ENCODE data around the gene DCANP1.

Gene DCANP1

DNA sequence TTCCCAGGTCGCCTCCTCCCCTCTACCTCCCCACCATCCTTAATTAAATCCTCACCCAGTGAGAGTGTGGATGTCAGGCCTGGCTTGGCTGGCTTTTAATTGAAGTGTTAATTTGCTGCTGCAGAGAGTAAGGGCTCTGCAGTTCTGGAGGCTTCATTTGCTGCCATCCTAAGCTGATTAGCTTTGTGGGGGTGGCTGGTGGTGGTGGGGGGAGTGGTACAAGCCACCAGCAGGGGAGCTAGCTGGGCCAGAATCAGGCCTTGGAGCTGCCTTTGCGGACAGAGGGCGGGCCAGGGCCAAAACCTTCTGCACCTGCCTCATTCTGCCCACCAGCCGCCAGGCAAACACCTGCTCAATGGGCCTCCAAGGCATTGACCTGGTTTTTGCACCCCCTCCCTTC, 31.8 kb upstream of the DCANP1 start:
- DNase-seq = no peak

DNA sequence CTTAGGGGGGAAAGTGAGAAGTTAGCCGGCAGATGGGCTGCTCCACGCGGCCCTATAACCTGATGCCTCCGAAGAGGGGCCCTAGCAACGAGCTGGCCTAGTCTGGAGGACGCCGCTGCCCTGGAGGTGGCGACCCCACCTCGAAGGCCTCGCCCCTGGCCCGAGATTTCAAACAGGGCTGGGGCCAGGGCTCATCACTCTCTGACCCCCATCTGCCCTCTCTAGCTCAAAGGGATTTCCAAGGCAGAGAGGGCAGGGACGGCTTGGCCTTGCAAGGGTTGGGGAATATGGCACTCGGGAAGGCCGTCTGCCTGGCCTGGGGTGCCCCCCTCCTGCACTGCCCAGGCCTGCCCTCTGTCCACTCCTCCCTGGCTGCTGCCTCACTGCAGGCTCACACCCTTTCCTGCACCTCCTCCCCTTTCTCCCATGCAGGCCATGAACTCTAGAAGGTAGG, 30.5 kb upstream of the DCANP1 start:
- no peak for DNase-seq

DNA sequence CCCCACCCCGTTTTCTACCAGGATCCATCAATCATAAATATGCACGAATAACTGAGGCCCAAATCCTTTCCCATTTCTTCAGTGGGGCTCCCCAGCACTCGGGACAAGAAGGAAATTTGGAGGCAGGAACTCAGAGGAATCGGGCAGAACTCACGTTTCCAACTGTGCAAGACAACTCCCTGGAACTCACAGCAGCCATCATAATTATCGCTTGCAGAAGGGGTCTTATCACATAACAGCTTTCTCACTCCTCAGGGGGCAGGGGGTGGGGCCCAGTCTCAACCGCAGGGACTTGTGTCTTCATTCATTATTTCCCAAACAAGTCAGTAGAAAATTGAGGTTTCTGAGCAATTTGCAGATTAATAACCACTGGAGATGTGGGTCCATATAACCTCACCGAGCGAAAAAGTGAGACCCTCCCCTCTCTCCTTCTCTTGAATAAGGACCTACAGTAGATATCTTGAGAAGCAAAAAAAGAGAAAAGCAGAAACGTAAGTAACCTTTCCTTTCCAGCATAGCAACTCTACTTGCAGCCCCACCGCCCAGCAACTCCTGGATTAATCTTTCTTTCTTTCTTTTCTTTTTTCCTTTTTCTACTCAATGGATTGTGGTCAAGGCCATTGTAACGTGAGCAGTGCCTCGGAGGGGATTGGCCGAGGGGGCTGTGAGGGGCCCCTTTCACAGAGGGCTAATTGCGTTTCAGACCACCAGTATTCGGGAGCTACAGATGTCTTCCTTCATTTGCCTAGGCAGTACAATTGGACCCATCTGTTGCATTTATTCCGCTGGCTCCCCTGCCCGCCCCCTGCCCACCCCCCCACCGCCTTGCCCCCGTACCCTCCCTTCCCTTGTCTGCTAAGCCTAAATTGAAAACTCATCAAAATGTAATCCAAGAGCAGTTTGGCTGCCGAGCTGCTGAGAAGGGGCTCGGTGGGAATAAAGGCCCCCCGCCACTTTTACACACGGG, 29.8 kb upstream of the DCANP1 start:
- no peak for DNase-seq

DNA sequence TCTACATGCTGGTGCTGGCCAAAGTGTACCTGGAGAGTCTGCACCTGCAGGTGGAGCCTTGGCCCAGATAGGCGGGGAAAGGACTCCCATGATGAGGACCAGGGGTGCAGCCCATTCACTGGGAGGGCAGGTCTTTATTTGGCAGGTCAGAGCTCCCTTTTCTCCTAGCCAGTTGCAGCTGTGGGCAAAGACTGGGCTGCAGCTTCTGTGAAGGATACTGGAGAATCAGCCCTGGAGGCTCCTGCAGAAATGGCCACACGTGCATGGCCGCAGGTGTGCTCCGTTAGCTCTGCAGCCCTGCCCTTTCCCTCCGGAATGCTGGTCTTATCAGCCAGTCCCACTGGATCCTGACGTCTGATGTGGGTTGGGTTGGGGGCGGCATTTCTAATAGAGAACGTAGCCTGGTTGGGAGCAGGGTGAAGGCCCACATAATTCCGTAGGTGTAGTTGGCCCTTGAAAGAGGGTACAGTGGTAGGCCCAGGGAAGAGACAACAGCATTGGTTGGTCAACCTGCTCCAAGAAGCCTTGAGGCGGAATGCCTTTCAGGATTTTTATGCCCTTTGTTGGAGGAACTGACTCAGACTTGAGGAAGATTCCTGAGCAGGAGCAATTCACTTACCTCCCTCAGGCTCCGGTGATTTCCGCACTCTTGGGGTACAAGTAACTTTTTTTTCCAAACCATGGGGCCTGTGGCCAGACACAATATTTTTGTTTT, 27.0 kb upstream of the DCANP1 start:
- DNase-seq = no peak

DNA sequence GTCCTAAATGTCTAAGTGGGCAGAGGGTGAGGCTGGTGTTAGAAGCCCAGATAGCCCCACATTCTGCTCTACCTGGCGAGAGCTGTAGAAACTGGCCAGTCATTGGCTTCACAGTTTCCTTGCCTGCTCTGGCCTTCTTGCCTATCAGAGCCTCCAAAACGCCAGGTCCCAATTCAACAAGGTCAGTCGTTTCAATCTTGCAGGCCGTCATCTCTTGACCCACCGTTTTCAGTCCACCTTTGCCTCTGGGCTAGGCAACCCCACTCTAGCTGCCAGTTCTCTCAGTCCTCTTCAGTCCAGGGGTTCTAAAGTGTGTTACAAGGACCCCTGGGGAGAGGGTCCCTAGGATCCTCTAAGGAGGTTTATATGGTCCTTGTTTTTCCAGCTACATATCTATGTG, 25.0 kb upstream of the DCANP1 start:
- DNase-seq = no peak

DNA sequence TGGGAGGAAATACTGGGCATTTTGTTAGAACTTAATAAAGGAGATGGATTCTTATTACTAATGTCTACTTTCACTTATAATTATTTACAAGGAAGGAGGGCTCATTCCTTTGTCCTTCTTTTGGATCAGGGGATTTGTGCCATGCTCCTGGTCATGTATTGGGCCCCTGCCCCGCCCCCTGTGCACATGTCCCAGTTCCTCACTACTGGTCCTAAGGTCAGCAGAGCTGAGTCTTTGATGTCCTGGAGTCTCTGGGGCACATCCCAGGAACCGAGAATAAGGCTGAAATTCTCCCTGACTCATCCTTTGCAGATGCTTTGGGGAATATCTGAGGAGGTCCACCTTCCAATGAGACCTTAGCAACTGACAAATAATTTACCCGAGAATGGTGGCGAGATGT, 24.6 kb upstream of the DCANP1 start:
- no peak for DNase-seq

DNA sequence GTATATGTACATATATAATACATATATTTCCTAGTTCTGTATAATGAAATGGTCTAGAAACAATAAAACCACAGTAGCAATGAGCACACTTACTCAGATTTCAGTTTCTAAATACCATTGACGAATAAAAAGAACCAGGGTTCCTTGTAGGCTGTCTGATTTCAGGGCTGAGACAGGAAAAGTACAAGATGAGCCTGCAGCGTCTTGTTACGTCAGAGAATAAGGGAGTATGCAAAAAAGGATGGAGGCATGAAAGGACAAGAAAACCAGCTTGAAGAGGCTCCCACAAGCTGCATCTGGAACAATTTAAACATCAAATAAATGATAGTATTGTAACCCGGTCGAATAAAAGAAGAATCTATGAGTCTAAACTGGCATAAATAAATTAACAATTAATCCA, 22.8 kb upstream of the DCANP1 start:
- no peak for DNase-seq

DNA sequence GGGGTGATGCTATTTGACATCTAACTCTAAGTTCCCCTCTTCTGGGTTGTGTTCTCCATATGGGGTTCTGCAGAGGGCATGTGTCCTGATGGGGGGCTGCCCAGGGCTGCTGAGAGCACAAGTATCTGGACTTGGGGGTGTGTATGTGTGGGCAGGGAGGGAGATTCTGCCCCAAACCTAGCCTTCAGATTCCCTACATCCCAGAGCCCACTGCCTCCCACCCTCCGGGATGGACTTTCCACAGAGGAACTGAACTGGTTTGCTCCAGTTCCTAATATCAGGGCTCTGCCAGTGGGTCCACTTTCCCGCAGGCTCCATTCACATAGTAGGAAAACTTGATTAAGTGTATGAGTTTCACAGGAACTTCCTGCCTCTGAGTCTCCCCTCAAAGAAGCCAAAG, 21.4 kb upstream of the DCANP1 start:
- no peak for DNase-seq

DNA sequence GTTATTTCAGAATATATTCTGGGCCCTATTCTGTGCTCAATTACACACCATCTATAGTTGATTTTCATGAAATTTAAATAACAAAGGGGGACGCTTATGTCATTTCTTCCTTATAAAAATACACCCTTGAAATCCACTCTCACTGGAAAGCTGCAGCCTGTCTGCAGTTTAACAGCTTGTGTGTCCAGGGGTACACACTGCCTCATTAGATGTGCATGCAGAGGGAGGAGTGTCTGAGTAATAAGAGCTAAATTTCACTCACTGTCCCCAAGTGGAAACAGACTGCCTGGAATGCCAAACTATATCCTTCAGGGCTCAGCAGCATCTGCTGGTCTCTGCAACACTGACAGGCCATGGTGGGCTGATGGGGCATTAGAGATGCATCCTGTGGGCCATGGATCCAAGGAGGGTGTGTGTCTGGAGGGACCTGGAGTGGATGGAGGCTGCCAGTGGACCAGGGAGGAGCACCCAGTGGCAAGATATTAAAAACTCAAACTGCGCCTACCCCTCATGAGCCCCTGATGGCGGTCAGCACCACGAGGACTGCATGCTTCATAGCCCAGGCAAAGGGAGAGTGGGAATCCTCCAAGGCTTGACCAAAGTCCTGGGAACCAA, 20.8 kb upstream of the DCANP1 start:
- DNase-seq = no peak

DNA sequence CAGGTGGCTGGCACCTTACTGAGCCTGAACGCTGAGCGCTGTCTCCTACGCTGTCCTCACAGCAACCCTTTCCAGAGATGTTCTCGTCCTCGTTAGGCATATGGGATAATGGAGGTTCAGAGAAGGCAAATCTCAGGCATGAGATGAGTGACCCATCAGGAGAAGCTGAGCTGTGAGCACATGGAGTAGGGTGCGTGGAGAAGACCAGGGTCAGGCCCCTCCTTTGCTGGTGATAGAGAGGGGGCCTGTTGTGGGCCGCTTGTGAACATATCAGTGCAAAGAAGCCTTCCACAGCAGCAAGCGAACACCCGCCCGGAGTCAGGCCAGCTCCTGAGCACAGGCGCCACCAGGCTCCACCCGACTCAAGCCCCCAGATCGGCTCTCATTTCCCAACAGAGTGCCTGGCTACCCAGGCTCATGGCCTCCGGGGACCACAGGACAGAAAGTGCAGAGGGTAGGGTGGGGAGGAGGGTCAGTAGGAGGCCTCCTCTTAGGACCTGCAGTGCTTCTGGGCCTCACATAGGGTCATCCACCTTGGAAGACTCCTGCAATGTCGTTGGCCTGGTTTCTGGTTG, 20.0 kb upstream of the DCANP1 start:
- no peak for DNase-seq

DNA sequence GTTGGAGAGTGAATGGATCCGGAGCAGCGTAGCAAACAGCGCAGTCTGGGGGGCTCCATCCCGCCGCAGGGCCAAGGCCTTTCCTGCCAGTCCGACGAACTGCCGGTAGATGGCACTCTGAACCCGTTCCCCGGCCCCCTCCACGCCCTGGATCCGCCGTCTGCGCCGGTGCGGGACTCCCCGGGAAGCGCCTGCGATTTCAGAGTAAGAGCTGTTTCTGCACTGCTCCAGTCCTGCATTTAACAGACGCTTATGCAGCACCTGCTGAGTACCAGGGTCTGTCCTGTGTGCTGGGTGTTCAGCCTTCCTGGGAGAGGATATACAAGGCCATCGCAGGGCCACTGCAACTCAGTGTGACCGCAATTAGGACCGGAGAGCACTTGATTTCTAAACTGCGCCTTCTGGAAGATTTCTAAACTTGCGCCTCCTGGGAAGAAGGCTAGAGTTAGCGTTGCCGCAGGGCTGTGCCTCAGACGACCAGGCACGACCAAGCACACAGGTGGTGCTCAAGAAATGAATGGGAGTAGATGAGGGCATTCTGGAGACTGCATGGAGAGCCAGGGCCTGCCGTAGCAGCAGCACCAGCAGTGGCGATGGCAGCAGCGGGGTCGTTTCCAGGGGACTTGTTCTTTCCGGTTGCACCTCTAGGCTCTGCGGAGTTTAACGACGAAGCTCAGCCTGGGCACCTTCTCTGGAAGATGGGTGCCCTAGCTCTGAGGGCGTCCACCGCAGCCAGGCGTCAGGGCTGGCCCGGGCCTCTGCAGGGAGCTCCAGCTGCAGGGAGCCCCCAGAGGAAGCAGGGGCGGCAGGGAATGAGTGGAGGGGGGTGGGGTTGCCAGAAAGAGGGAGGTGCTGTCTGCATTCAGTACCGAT, 19.3 kb upstream of the DCANP1 start:
- DNase-seq = peak in 1 of 2 experiments; percentile 80

DNA sequence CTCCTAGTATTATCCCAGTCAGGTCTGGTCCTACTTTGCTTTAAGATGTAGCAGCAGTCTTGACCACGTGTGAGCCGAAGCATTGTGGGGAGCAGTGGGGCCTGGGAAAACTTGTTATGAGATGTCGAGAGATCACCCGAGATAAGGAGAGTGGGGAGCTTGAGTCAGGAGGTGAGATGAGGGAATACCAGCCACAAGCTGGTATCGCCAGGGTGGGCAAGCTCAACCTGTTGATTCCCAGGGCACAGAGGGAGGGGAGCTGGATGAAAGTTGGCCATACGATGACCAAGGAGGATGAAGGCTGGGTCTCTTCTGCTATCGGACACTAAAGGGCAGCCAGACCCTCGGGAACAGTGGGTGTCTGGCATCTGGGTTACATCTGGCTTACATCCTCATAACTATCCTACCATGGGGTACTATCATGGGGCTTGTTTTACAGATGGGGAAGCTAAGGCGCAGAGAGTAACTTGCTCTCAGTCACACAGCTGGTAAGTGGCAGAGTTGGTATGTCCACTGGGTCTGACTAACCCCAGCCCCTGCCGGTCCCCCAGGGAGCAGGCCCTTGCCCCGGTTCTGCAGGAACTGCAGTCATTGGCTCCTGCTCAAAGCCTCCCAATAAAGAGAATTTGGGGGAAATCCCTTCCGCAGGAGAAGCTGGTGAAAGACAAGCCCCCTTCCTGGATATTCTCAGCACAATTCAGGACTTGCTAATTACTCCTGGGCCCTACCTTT, 18.4 kb upstream of the DCANP1 start:
- no peak for DNase-seq

DNA sequence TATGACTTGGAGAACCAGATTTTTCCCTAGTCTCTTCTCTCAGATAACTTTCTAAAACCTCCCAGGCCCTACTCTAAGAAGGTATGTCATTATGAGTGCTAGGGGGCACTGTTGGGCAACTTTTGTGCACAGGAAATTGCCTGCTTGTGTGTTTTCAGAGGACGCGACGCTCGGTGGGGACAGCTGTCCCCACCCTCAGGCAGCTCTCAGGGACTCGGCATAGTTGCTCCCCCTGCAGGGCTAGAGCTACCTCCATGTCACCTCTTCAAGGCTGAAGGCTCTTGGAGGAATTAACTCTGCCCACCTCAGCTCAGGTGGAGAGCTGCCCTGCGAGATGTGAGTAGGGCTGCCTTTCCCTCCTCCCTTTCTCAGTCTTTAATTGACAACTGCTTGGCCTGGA, 15.2 kb upstream of the DCANP1 start:
- DNase-seq = peak in 1 of 2 experiments; percentile 58

DNA sequence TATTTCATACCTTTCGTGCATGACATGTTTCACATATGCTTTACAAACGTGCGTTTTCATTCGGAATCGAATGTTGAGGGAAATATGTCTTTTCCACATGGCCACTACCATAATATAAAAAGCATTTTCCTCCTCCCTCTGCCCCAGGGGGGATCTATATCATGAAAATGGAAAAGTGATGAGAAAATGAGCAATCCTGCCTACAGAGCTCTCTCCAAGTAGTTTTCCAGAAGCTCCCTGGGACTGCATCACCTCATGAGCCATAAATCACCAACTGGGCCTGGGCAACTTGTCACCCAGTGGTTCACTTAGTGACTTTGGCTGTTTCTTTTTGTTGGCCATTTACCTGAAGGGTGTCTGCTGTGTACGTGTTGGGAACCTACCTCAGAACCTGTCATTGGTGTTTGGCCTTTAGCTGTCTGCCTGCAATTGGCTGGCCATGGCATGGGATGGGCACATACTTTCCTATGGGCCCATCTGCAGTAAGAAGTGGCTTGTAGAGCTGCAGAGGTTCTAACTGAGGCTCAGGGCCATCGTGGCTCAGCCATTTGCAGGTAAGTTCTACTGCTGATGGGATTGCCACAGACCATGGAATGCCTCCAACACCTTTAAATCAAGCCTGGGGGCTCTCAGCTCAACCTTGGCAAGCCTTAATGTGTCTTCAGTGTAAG, 14.5 kb upstream of the DCANP1 start:
- DNase-seq = no peak

DNA sequence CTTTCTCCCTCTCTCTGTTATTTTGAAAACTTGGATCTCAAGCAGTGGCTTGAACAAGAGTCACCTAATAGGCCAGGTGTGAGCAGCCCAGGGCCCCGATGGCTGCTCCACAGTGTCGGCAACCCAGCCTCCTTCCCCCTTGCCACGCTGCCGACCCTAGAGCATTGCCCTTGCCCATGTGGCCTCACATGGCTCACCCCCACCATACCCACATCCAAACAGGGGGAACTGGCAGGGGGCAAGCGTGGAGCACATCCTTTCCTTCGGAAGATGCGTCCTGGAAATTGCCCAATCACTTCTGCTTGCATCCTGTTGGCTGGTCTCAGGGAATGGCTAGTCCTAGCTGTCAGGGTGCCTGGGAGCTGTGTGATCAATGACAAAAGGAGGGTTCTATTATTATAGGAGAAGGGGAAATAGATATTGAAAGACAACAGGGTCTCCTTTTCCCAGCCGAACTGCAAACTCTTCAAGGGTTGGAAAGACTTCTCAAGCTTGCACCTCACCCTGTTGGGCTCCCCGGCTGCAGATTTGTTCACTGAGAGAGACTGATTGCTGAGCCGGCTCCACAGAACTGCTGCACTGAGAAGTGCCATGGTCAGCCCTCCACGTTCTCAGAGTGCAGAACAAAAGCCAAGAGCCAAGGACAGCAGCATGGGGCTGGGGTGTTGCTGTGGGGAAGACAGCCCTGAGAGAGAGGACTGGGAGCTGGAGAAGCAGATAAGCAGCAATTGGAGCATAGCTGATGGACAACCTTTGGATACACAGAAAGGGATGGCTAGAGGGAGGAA, 13.3 kb upstream of the DCANP1 start:
- no peak for DNase-seq

DNA sequence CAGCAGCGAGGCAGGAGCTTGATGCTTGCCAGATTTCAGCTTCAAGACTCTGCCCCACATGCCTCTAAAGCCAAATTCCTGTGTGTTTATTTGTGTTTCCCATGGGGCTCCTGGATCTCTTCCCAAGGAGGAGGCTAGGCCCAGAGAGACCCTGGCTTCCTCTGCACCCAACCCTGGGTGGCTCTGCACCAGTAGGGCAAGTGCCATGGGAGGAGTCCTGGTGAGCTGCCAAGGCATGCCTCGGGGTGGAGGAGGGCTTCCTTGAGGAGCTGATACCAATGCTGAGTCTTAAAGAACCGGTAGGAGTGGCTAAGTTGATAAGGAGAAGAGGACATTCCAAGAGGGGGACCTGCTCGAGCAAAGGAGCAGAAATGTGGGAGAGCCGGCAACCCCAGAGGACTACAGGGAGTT, 11.8 kb upstream of the DCANP1 start:
- DNase-seq = peak in 1 of 2 experiments; percentile 35

DNA sequence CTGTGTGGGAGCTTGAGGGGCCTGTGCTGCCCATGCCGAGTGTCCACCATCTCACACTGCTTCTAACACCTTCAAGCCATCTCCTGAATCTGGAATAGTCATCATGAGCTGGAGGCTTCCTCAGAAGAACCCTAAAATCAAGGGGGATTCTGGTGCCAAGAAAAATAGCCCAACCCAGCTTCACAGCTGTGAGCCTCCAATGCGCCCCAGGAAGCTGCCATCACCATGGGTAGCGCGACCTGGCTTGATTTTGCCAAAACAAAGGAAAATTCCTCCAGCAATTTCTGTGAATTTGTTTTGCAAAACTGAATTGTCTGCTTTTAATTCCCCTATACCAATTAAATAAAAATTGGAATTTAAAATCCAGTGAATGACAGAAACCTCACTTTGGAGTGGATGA, 11.2 kb upstream of the DCANP1 start:
- DNase-seq = no peak

DNA sequence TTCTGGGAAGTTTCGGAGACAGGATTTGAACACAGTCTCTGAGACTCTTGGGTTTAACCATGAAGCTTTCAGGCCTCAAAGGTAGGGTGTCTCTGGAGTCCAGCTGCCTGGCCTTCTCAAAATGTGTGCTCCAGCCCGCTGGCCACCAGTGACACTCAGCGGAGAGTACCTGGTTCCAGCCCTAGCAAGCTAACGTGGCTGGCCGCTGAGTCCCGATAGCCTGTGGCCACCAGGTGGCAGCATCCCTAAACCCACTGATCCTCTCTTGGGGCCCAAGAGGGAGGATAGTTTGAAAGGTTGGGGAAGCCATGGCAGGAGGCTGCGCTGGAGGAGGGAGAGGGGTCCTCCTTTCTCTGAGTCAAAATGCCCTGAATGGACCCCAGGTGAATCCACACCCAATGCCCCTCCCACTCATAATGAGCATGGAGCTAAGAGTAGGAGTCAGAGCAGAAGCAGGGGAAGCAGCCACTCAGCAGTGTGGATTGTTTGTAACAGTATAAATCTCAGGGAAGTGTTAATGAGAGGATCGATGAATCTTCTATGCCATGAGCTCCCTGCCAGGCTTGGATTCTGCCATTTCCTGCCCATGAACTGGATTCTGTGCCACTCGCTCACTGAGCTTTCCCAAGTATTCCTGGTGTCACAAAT, 10.4 kb upstream of the DCANP1 start:
- DNase-seq = peak in 1 of 2 experiments; percentile 57
